ENCODE results near the gene CCDC150. TPM values are rescaled to one million over a fixed set of nuclear protein-coding genes. Genes with fewer than 3 reads are reported as not detected.

The CCDC150 gene
- total and polyA plus RNA-seq, 2 donors (not counting 1 experiment from before 2014, with no cell fraction given), result 0.70 to 4.9 TPM

DNA sequence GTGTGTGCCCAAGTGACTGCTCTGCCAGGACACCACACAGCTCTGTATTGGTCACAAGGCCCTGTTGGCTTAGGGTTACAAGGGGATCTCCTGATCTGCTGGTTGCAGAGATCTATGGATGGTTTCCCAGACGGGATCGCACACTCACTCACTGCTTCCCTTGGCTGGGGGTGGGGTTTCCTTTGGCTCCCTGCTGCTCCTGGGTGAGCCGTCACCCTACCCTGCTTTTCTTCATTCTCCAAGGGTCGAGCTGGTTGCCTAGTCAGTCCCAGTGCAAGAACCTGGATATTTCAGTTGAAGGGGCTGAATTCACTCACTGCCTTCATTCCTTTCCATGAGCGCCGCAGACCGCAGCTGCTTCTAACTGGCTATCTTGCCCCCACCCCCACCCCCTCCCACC, 103.7 kb downstream of the CCDC150 start:
- Histone ChIP-seq H3K4me1 (ENCODE audit: control insufficient read depth in 2 of 2, insufficient read depth in 2 of 2, low read length in 2 of 2) (no peaks in the 10 kb centered on the region), H4K20me1 (ENCODE audit: control insufficient read depth, insufficient read depth, low read length, poor library complexity, severe bottlenecking) (no peaks in the 10 kb centered on the region), H3K36me3 (replicated peaks in 1 of 2; ENCODE audit: control extremely low read depth in 1 of 2, control insufficient read depth in 1 of 2, extremely low read depth in 1 of 2, insufficient read depth in 2 of 2, low read length in 1 of 2) (no peaks in the 10 kb centered on the region), H3K27ac (ENCODE audit: low read length in 2 of 2) (no peak overlapping the region), H2AFZ (ENCODE audit: insufficient read depth, low read depth, low read length, poor library complexity, severe bottlenecking) (no peak overlapping the region), H3K4me2 (replicated peaks; ENCODE audit: low read depth, low read length, poor library complexity, severe bottlenecking) (no peak overlapping the region), H3K4me3 (ENCODE audit: control extremely low read depth in 1 of 5, extremely low read depth in 1 of 5, insufficient read depth in 1 of 5, low read depth in 2 of 5, low read length in 4 of 5) (no peak overlapping the region), H3K79me2 (ENCODE audit: control insufficient read depth, insufficient read depth, low read length) (no peaks in the 10 kb centered on the region), H3K9me3 (ENCODE audit: control extremely low read depth in 1 of 3, control insufficient read depth in 2 of 3, insufficient read depth in 1 of 3, low read length in 2 of 3) (no peaks in the 10 kb centered on the region), H3K9ac (ENCODE audit: low read length) (no peak overlapping the region), H3K27me3 (replicated peaks in 1 of 4; ENCODE audit: control extremely low read depth in 1 of 4, control insufficient read depth in 3 of 4, insufficient read depth in 4 of 4, low read length in 3 of 4) (no peaks in the 10 kb centered on the region)
- Mint-ChIP-seq H3K4me1 (no peaks in the 10 kb centered on the region), H3K27me3 (no peaks in the 10 kb centered on the region), H3K27ac (no peak overlapping the region), H3K4me3 (no peak overlapping the region), H3K9me3 (ENCODE audit: insufficient read depth) (peaks cover 2% of the 10 kb centered on the region)
- 67% methylated on average over 1 of the region's 7 CpGs for WGBS (ENCODE audit: insufficient coverage)
- ChIA-PET CTCF (interaction anchor here (1.3 kb wide), 1 partner anchor 636 kb away, joined by 3 read pairs; no protein-coding TSS in a partner anchor), POLR2A (no interaction called here)
- ATAC-seq (ENCODE audit: low read depth), result no peak
- DNase-seq, result no peak
- no peak for TF ChIP-seq CTCF (IDR thresholded peaks at IDR 0.05)
- TF ChIP-seq EZH2 (IDR thresholded peaks at IDR 0.05; ENCODE audit: borderline replicate concordance, insufficient read depth, low read depth, low read length, poor library complexity, severe bottlenecking), result no peak
- intact Hi-C loops (cut with micrococcal nuclease), result no loop called here

- Mint-ChIP-seq H3K9me3 (ENCODE audit: insufficient read depth) (no peaks in the 10 kb centered on the region), H3K4me3 (no peak overlapping the region), H3K27ac (no peak overlapping the region), H3K27me3 (no peaks in the 10 kb centered on the region), H3K4me1 (no peaks in the 10 kb centered on the region)
- H3K27ac ChIP-seq (ENCODE audit: low read length in 2 of 2), result no peak overlapping the region
- H3K4me2 ChIP-seq (replicated peaks; ENCODE audit: low read depth, low read length, poor library complexity, severe bottlenecking), result no peak overlapping the region
- H3K9ac ChIP-seq (ENCODE audit: low read length), result no peak overlapping the region
- H2AFZ ChIP-seq (ENCODE audit: insufficient read depth, low read depth, low read length, poor library complexity, severe bottlenecking), result no peak overlapping the region
- CTCF ChIA-PET, result no interaction called here
- no peaks in the 10 kb centered on the region for H3K4me1 ChIP-seq (ENCODE audit: control insufficient read depth in 2 of 2, insufficient read depth in 2 of 2, low read length in 2 of 2)
- TF ChIP-seq EZH2 (IDR thresholded peaks at IDR 0.05; ENCODE audit: borderline replicate concordance, insufficient read depth, low read depth, low read length, poor library complexity, severe bottlenecking) (no peak), CTCF (IDR thresholded peaks at IDR 0.05) (no peak)
- H3K4me3 ChIP-seq (ENCODE audit: control extremely low read depth in 1 of 5, extremely low read depth in 1 of 5, insufficient read depth in 1 of 5, low read depth in 2 of 5, low read length in 4 of 5), result no peak overlapping the region
- H3K36me3 ChIP-seq (replicated peaks in 1 of 2; ENCODE audit: control extremely low read depth in 1 of 2, control insufficient read depth in 1 of 2, extremely low read depth in 1 of 2, insufficient read depth in 2 of 2, low read length in 1 of 2), result no peaks in the 10 kb centered on the region
- no peak for DNase-seq
- POLR2A ChIA-PET, result no interaction called here
- intact Hi-C loops (cut with micrococcal nuclease), result no loop called here
- no peaks in the 10 kb centered on the region for H4K20me1 ChIP-seq (ENCODE audit: control insufficient read depth, insufficient read depth, low read length, poor library complexity, severe bottlenecking)
- ATAC-seq (ENCODE audit: low read depth), result no peak
- H3K79me2 ChIP-seq (ENCODE audit: control insufficient read depth, insufficient read depth, low read length), result no peaks in the 10 kb centered on the region
- H3K27me3 ChIP-seq (replicated peaks in 1 of 4; ENCODE audit: control extremely low read depth in 1 of 4, control insufficient read depth in 3 of 4, insufficient read depth in 4 of 4, low read length in 3 of 4), result no peaks in the 10 kb centered on the region
- H3K9me3 ChIP-seq (ENCODE audit: control extremely low read depth in 1 of 3, control insufficient read depth in 2 of 3, insufficient read depth in 1 of 3, low read length in 2 of 3), result no peaks in the 10 kb centered on the region
Measured at GRCh38 chr2:196745711-196746110, 106.2 kb downstream of the CCDC150 start.

Measured in B cell (primary cell).